ENCODE data around the gene KRTAP11-1. TPM values are rescaled to one million over a fixed set of nuclear protein-coding genes. Genes with fewer than 3 reads are reported as not detected.

KRTAP11-1 gene
- total and polyA plus RNA-seq, 12 donors = not detected

- TF ChIP-seq CTCF (IDR thresholded peaks at IDR 0.05) = peak in 5 of 6 experiments; percentile 14 to 46 (median 41)
- no peak for TF ChIP-seq POLR2A (IDR thresholded peaks at IDR 0.05)
- Histone ChIP-seq H3K36me3 (replicated peaks in 1 of 2) (no peaks in the 10 kb centered on the region), H3K27ac (no peak overlapping the region), H3K4me1 (replicated peaks in 1 of 2) (no peaks in the 10 kb centered on the region), H3K4me3 (no peak overlapping the region), H3K27me3 (no peaks in the 10 kb centered on the region), H3K9me3 (replicated peaks in 1 of 3) (no peaks in the 10 kb centered on the region)
- DNase-seq = peak in 2 of 7 donors; percentile 3 to 21
- WGBS, 4 donors = 40 to 47% (median 44%) methylated on average over 6 of the region's 6 CpGs
- intact Hi-C loops (cut with DNase I) = loop anchor here in 1 of 2 donors (5.0 kb wide), 1 partner anchor 256 kb away; no protein-coding TSS in a partner anchor
Measured at GRCh38 chr21:30831194-30831765, 50.1 kb downstream of the KRTAP11-1 start.

Other genes starting within 250 kb of the KRTAP11-1 start
- not detected for gene KRTAP20-2, start 246.4 kb downstream of the KRTAP11-1 start, total RNA-seq
- gene KRTAP20-2, start 246.4 kb downstream of the KRTAP11-1 start, polyA plus RNA-seq = not detected
- not detected for gene KRTAP20-3, start 238.7 kb downstream of the KRTAP11-1 start, total RNA-seq
- not detected for gene KRTAP20-3, start 238.7 kb downstream of the KRTAP11-1 start, polyA plus RNA-seq
- gene KRTAP21-3, start 162.8 kb downstream of the KRTAP11-1 start, total RNA-seq = not detected
- not detected for gene KRTAP21-3, start 162.8 kb downstream of the KRTAP11-1 start, polyA plus RNA-seq
- gene KRTAP21-2, start 134.3 kb downstream of the KRTAP11-1 start, total RNA-seq = not detected
- not detected for gene KRTAP21-2, start 134.3 kb downstream of the KRTAP11-1 start, polyA plus RNA-seq
- gene KRTAP21-1, start 126.2 kb downstream of the KRTAP11-1 start, total RNA-seq = not detected
- gene KRTAP21-1, start 126.2 kb downstream of the KRTAP11-1 start, polyA plus RNA-seq = not detected
- gene KRTAP8-1, start 68.3 kb downstream of the KRTAP11-1 start, total RNA-seq = not detected
- gene KRTAP8-1, start 68.3 kb downstream of the KRTAP11-1 start, polyA plus RNA-seq = not detected
- not detected for gene KRTAP7-1, start 51.8 kb downstream of the KRTAP11-1 start, total RNA-seq
- gene KRTAP7-1, start 51.8 kb downstream of the KRTAP11-1 start, polyA plus RNA-seq = not detected
- gene KRTAP19-8, start 156.9 kb upstream of the KRTAP11-1 start, total RNA-seq = not detected
- not detected for gene KRTAP19-8, start 156.9 kb upstream of the KRTAP11-1 start, polyA plus RNA-seq